ENCODE results near the gene DUSP1.

Gene DUSP1

GRCh38 chr5:172751761-172752510, 19.1 kb downstream of the DUSP1 start:
- ChIA-PET POLR2A (no interaction called here), CTCF (no interaction called here)
- TF ChIP-seq, protein P1, sequence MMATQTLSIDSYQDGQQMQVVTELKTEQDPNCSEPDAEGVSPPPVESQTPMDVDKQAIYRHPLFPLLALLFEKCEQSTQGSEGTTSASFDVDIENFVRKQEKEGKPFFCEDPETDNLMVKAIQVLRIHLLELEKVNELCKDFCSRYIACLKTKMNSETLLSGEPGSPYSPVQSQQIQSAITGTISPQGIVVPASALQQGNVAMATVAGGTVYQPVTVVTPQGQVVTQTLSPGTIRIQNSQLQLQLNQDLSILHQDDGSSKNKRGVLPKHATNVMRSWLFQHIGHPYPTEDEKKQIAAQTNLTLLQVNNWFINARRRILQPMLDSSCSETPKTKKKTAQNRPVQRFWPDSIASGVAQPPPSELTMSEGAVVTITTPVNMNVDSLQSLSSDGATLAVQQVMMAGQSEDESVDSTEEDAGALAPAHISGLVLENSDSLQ (IDR thresholded peaks at IDR 0.05) = no peak
- TF ChIP-seq L3MBTL2 (conservative IDR thresholded peaks at IDR 0.05) (no peak), ARNT (IDR thresholded peaks at IDR 0.05) (no peak), LEF1 (IDR thresholded peaks at IDR 0.05; ENCODE audit: borderline replicate concordance) (no peak), ELF4 (IDR thresholded peaks at IDR 0.05) (no peak), FOXA1 (IDR thresholded peaks at IDR 0.05) (no peak), FOXK2 (IDR thresholded peaks at IDR 0.05) (no peak), CTBP1 (IDR thresholded peaks at IDR 0.05; ENCODE audit: borderline replicate concordance) (no peak)
- no peak for DNase-seq (ENCODE audit: extremely low spot score)

DNA sequence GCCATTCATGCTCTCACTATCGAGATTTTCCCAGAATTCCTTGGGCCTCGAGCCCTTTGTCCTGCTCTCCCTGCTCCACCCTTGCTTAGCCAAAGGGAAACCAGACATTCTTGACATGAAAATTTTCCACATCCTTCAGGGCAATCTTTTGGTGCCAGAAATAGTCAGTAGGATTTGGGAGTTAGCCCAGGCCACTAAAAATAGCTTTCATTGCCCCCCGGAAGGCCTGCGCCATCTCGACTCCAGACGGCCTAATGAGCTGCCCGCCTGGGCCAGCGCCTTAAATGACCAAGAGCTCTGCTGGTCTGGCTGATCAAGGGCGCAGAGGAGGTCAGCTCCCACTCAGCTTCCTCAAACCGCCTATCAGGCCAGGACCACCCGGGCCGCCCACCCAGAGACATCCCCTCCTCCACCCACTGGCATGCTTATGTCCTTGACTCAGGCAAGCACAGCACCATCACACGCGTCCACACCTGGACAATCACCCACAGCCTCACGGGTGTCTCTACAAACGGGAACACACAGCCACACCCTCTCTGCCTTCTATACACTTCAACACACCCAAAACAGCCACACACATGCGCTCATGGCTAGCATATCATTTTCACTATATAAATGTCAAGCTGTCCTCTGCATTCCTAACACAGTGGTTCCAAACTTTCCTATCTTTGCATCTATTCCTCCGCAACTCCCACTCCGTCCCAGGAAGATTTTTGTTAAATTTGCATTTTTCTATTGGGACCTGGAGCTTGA, 20.9 kb downstream of the DUSP1 start:
- DNase-seq (ENCODE audit: extremely low spot score) = no peak
- no peak for TF ChIP-seq CTBP1 (IDR thresholded peaks at IDR 0.05; ENCODE audit: borderline replicate concordance)
- TF ChIP-seq TARDBP (IDR thresholded peaks at IDR 0.05) = no peak
- TF ChIP-seq FOXA1 (IDR thresholded peaks at IDR 0.05) = no peak
- TF ChIP-seq NFRKB (IDR thresholded peaks at IDR 0.05) = no peak
- no peak for TF ChIP-seq SP1 (IDR thresholded peaks at IDR 0.05)
- TF ChIP-seq L3MBTL2 (conservative IDR thresholded peaks at IDR 0.05) = no peak
- ChIA-PET POLR2A (no interaction called here), CTCF (no interaction called here)

DNA sequence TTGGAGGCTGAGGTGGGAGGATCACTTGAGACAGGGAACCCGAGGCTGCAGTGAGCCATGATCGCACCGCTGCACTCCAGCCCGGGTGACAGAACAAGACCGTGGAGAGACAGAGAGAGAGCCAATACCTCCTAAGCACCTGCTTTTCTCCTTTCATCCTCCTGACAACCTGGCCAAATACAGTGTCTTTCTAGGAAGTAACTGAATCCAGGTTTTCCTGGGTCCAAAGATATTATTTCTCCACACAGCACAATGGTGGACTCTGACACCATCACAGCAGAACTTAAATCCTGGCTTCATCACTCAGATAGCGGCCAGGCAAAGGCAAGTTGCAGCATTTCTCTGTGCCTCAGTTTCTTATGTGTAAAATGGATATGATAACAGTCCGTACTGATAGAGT, 21.9 kb downstream of the DUSP1 start:
- TF ChIP-seq L3MBTL2 (conservative IDR thresholded peaks at IDR 0.05) (no peak), LEF1 (IDR thresholded peaks at IDR 0.05; ENCODE audit: borderline replicate concordance) (no peak), TARDBP (IDR thresholded peaks at IDR 0.05) (no peak), ELF4 (IDR thresholded peaks at IDR 0.05) (no peak), ARNT (IDR thresholded peaks at IDR 0.05) (no peak), FOXK2 (IDR thresholded peaks at IDR 0.05) (no peak), BHLHE40 (IDR thresholded peaks at IDR 0.05; ENCODE audit: borderline replicate concordance) (no peak), SUZ12 (IDR thresholded peaks at IDR 0.05) (no peak), FOXA1 (IDR thresholded peaks at IDR 0.05) (no peak), FOXM1 (IDR thresholded peaks at IDR 0.05; ENCODE audit: borderline replicate concordance) (no peak), CTBP1 (IDR thresholded peaks at IDR 0.05; ENCODE audit: borderline replicate concordance) (no peak), NFRKB (IDR thresholded peaks at IDR 0.05) (no peak), HDGF (IDR thresholded peaks at IDR 0.05; ENCODE audit: borderline replicate concordance) (no peak), SP1 (IDR thresholded peaks at IDR 0.05) (no peak), ZNF384 (IDR thresholded peaks at IDR 0.05) (no peak)
- TF ChIP-seq, protein P1 (IDR thresholded peaks at IDR 0.05) = no peak
- CTCF ChIA-PET = no interaction called here
- POLR2A ChIA-PET = no interaction called here
- no peak for DNase-seq (ENCODE audit: extremely low spot score)

GRCh38 chr5:172748341-172748843, 22.6 kb downstream of the DUSP1 start:
- no peak for DNase-seq (ENCODE audit: extremely low spot score)
- POLR2A ChIA-PET = no interaction called here
- CTCF ChIA-PET = no interaction called here
- no peak for TF ChIP-seq FOXK2 (IDR thresholded peaks at IDR 0.05)
- TF ChIP-seq ELF4 (IDR thresholded peaks at IDR 0.05) = no peak
- TF ChIP-seq TARDBP (IDR thresholded peaks at IDR 0.05) = no peak
- TF ChIP-seq BHLHE40 (IDR thresholded peaks at IDR 0.05; ENCODE audit: borderline replicate concordance) = no peak
- TF ChIP-seq L3MBTL2 (conservative IDR thresholded peaks at IDR 0.05) = no peak
- TF ChIP-seq, protein P1 (IDR thresholded peaks at IDR 0.05) = no peak
- TF ChIP-seq SP1 (IDR thresholded peaks at IDR 0.05) = no peak
- TF ChIP-seq SUZ12 (IDR thresholded peaks at IDR 0.05) = no peak
- TF ChIP-seq ARNT (IDR thresholded peaks at IDR 0.05) = no peak
- no peak for TF ChIP-seq FOXA1 (IDR thresholded peaks at IDR 0.05)
- no peak for TF ChIP-seq NFRKB (IDR thresholded peaks at IDR 0.05)
- no peak for TF ChIP-seq LEF1 (IDR thresholded peaks at IDR 0.05; ENCODE audit: borderline replicate concordance)
- no peak for TF ChIP-seq CTBP1 (IDR thresholded peaks at IDR 0.05; ENCODE audit: borderline replicate concordance)
- TF ChIP-seq FOXM1 (IDR thresholded peaks at IDR 0.05; ENCODE audit: borderline replicate concordance) = no peak
- no peak for TF ChIP-seq ZNF384 (IDR thresholded peaks at IDR 0.05)
- TF ChIP-seq HDGF (IDR thresholded peaks at IDR 0.05; ENCODE audit: borderline replicate concordance) = no peak

- CTCF ChIA-PET = no interaction called here
- no peak for TF ChIP-seq FOXM1 (IDR thresholded peaks at IDR 0.05; ENCODE audit: borderline replicate concordance)
- TF ChIP-seq, protein P1 (IDR thresholded peaks at IDR 0.05) = no peak
- TF ChIP-seq SP1 (IDR thresholded peaks at IDR 0.05) = no peak
- no peak for TF ChIP-seq L3MBTL2 (conservative IDR thresholded peaks at IDR 0.05)
- POLR2A ChIA-PET = no interaction called here
These were observed 23.5 kb downstream of the DUSP1 start for GRCh38 chr5:172747471-172747870.

More at GRCh38 chr5:172747471-172747870, 23.5 kb downstream of the DUSP1 start:
- DNase-seq (ENCODE audit: extremely low spot score) = no peak

All from HEK293T (cell line).